HepG2 (cell line): ENCODE measurements around the gene TF. TPM values are rescaled to one million over a fixed set of nuclear protein-coding genes. Genes with fewer than 3 reads are reported as not detected.
A peak's percentile ranks its signal among the peaks of the same experiment; 100 is the strongest.

Source experiments
- AKAP8 ChIP-seq: sonication (generic); formaldehyde crosslinking; IDR thresholded peaks from 2 replicates; pipeline ENCODE4 v1.5.1; 2020; ENCODE audit warnings: mild to moderate bottlenecking, missing genetic modification reagents
- CREBL2 ChIP-seq: sonication (generic); formaldehyde crosslinking; IDR thresholded peaks from 2 replicates; pipeline ENCODE4 v1.8.1; 2023; ENCODE audit warnings: missing genetic modification reagents, mild to moderate bottlenecking, borderline replicate concordance
- DNMT1 ChIP-seq: sonication (generic); formaldehyde crosslinking; IDR thresholded peaks from 2 replicates; pipeline ENCODE4 v1.5.1; 2020; ENCODE audit warnings: mild to moderate bottlenecking, missing genetic modification reagents
- HINFP ChIP-seq: sonication (generic); formaldehyde crosslinking; IDR thresholded peaks from 2 replicates; pipeline ENCODE4 v1.4.0; 2020; ENCODE audit warnings: low read depth, mild to moderate bottlenecking, missing genetic modification reagents
- KLF15 ChIP-seq: sonication (generic); formaldehyde crosslinking; IDR thresholded peaks from 2 replicates; pipeline ENCODE4 v1.8.1; 2023; ENCODE audit warnings: borderline replicate concordance, mild to moderate bottlenecking, inconsistent platforms, missing genetic modification reagents, mixed read lengths
- MXD4 ChIP-seq: IDR thresholded peaks from 2 replicates; pipeline ENCODE4 v1.6.1; 2016; ENCODE audit warnings: mild to moderate bottlenecking, missing biosample characterization, missing genetic modification reagents
- NFE2L2 ChIP-seq: fragments of 150-350 bp; IDR thresholded peaks from 2 replicates; pipeline ENCODE4 v1.6.1; 2014; ENCODE audit warnings: low read length
- PRMT3 ChIP-seq: sonication (generic); formaldehyde crosslinking; IDR thresholded peaks from 2 replicates; pipeline ENCODE4 v1.8.1; 2022; ENCODE audit warnings: low read depth, mild to moderate bottlenecking, moderate library complexity, missing genetic modification reagents, borderline replicate concordance
- SAP130 ChIP-seq: IDR thresholded peaks from 2 replicates; pipeline ENCODE4 v1.6.1; 2016; ENCODE audit warnings: low read depth
- SMC3 ChIP-seq: IDR thresholded peaks from 2 replicates; pipeline ENCODE4 v1.6.1; 2011; ENCODE audit warnings: low read length, improper control_type of control experiment
- ZNF510 ChIP-seq: sonication (generic); formaldehyde crosslinking; IDR thresholded peaks from 2 replicates; pipeline ENCODE4 v1.4.0; 2020; ENCODE audit warnings: low read depth, mild to moderate bottlenecking, missing genetic modification reagents
- ZNF569 ChIP-seq: sonication (generic); formaldehyde crosslinking; IDR thresholded peaks from 2 replicates; pipeline ENCODE4 v1.5.0; 2020; ENCODE audit warnings: mild to moderate bottlenecking, missing genetic modification reagents, moderate library complexity, borderline replicate concordance
- ZNF691 ChIP-seq: sonication (generic); formaldehyde crosslinking; IDR thresholded peaks from 2 replicates; pipeline ENCODE4 v1.4.0; 2020; ENCODE audit warnings: missing genetic modification reagents, low read depth, mild to moderate bottlenecking, borderline replicate concordance
- polyA plus RNA-seq, 8 experiments: library from polyadenylated mRNA; depleted of rRNA in 3 of 8; stranded (reverse) in 7 of 8; unstranded in 1 of 8; fragments of >200 nt; fragmentation: Illumina TruSeq in 4 of 8; extraction: Trizol in 4 of 8; gene quantifications; 2 replicates each; pipeline versions ENCODE4 v1.2.1 to v1.2.3, GENCODE V29; 2011 to 2016; ENCODE audit warnings: low read depth in 4 of 8, missing spikeins in 1 of 8, mixed read lengths in 1 of 8; ENCODE audit not compliant: insufficient read depth in 1 of 8
- total RNA-seq, 5 experiments: library from RNA; depleted of rRNA; stranded (reverse); fragments of >200 nt; fragmentation: Illumina TruSeq; extraction: Trizol; gene quantifications; 2 replicates each; pipeline ENCODE4 v1.2.3, GENCODE V29; 2016; ENCODE audit warnings: low read depth in 1 of 5
- TF ChIP-seq, protein P1 (sequence below): sonication (generic); formaldehyde crosslinking; IDR thresholded peaks from 2 replicates; pipeline ENCODE4 v1.4.0; 2020; ENCODE audit warnings: missing genetic modification reagents, mild to moderate bottlenecking, borderline replicate concordance
- TF ChIP-seq, protein P2 (sequence below): sonication (generic); formaldehyde crosslinking; IDR thresholded peaks from one replicate; pipeline ENCODE4 v1.5.1; 2020; ENCODE audit warnings: mild to moderate bottlenecking, missing genetic modification reagents; ENCODE audit errors: not compliant biosample characterization
- TF ChIP-seq, protein P3 (sequence below): sonication (generic); formaldehyde crosslinking; IDR thresholded peaks from 2 replicates; pipeline ENCODE4 v1.8.0; 2022; ENCODE audit warnings: mild to moderate bottlenecking, missing genetic modification reagents

TF gene
- total and polyA plus RNA-seq, 2 of the 13 experiments (the other 11 are each of a cell fraction or from before 2014, with no cell fraction given), result 10,074 to 11,821 TPM

GRCh38 chr3:133733226-133733625 is 13.0 kb upstream of the TF start (continued):
- TF ChIP-seq, protein P1, sequence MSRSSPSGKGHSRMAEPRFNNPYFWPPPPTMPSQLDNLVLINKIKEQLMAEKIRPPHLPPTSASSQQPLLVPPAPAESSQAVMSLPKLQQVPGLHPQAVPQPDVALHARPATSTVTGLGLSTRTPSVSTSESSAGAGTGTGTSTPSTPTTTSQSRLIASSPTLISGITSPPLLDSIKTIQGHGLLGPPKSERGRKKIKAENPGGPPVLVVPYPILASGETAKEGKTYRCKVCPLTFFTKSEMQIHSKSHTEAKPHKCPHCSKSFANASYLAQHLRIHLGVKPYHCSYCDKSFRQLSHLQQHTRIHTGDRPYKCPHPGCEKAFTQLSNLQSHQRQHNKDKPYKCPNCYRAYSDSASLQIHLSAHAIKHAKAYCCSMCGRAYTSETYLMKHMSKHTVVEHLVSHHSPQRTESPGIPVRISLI, result no peak
- TF ChIP-seq NFE2L2 (no peak), ZNF569 (CRISPR knock-in tag) (no peak), KLF15 (CRISPR knock-in tag) (no peak), SAP130 (CRISPR knock-in tag) (peak; percentile 91), ZNF691 (peak; percentile 79; the same call in 1 of the 2 replicates), HINFP (CRISPR knock-in tag) (no peak), ZNF510 (no peak), SMC3 (peak; percentile 34; the same call in 1 of the 2 replicates), PRMT3 (CRISPR knock-in tag) (no peak), CREBL2 (CRISPR knock-in tag) (no peak), AKAP8 (CRISPR knock-in tag) (no peak), MXD4 (CRISPR knock-in tag) (no peak), DNMT1 (CRISPR knock-in tag) (no peak)
- TF ChIP-seq, protein P2, sequence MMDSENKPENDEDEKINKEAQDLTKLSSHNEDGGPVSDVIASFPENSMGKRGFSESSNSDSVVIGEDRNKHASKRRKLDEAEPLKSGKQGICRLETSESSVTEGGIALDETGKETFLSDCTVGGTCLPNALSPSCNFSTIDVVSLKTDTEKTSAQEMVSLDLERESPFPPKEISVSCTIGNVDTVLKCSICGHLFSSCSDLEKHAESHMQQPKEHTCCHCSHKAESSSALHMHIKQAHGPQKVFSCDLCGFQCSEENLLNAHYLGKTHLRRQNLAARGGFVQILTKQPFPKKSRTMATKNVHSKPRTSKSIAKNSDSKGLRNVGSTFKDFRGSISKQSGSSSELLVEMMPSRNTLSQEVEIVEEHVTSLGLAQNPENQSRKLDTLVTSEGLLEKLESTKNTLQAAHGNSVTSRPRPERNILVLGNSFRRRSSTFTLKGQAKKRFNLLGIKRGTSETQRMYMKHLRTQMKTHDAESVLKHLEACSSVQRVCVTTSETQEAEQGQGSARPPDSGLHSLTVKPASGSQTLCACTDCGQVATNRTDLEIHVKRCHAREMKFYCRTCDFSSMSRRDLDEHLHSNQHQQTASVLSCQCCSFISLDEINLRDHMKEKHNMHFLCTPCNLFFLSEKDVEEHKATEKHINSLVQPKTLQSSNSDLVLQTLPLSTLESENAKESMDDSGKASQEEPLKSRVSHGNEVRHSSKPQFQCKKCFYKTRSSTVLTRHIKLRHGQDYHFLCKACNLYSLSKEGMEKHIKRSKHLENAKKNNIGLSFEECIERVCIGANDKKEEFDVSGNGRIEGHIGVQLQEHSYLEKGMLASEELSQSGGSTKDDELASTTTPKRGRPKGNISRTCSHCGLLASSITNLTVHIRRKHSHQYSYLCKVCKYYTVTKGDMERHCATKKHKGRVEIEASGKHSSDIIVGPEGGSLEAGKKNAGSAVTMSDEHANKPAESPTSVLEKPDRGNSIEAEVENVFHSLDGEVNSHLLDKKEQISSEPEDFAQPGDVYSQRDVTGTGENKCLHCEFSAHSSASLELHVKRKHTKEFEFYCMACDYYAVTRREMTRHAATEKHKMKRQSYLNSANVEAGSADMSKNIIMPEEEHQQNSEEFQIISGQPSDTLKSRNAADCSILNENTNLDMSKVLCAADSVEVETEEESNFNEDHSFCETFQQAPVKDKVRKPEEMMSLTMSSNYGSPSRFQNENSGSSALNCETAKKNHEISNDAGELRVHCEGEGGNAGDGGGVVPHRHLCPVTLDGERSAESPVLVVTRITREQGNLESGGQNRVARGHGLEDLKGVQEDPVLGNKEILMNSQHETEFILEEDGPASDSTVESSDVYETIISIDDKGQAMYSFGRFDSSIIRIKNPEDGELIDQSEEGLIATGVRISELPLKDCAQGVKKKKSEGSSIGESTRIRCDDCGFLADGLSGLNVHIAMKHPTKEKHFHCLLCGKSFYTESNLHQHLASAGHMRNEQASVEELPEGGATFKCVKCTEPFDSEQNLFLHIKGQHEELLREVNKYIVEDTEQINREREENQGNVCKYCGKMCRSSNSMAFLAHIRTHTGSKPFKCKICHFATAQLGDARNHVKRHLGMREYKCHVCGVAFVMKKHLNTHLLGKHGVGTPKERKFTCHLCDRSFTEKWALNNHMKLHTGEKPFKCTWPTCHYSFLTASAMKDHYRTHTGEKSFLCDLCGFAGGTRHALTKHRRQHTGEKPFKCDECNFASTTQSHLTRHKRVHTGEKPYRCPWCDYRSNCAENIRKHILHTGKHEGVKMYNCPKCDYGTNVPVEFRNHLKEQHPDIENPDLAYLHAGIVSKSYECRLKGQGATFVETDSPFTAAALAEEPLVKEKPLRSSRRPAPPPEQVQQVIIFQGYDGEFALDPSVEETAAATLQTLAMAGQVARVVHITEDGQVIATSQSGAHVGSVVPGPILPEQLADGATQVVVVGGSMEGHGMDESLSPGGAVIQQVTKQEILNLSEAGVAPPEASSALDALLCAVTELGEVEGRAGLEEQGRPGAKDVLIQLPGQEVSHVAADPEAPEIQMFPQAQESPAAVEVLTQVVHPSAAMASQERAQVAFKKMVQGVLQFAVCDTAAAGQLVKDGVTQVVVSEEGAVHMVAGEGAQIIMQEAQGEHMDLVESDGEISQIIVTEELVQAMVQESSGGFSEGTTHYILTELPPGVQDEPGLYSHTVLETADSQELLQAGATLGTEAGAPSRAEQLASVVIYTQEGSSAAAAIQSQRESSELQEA (CRISPR knock-in tag), result no peak
- TF ChIP-seq, protein P3, sequence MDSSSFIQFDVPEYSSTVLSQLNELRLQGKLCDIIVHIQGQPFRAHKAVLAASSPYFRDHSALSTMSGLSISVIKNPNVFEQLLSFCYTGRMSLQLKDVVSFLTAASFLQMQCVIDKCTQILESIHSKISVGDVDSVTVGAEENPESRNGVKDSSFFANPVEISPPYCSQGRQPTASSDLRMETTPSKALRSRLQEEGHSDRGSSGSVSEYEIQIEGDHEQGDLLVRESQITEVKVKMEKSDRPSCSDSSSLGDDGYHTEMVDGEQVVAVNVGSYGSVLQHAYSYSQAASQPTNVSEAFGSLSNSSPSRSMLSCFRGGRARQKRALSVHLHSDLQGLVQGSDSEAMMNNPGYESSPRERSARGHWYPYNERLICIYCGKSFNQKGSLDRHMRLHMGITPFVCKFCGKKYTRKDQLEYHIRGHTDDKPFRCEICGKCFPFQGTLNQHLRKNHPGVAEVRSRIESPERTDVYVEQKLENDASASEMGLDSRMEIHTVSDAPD (CRISPR knock-in tag), result peak; percentile 68
